ENCODE data around the gene CADPS.

- TF ChIP-seq CTCF (IDR thresholded peaks at IDR 0.05) (no peak), POLR2AphosphoS5 (IDR thresholded peaks at IDR 0.05) (no peak), POLR2A (IDR thresholded peaks at IDR 0.05; ENCODE audit: low read depth) (no peak), EP300 (IDR thresholded peaks at IDR 0.05) (no peak)
These were observed 152.9 kb downstream of the CADPS start for GRCh38 chr3:62722344-62722743.
